ENCODE measurements around the gene THRB.

DNA sequence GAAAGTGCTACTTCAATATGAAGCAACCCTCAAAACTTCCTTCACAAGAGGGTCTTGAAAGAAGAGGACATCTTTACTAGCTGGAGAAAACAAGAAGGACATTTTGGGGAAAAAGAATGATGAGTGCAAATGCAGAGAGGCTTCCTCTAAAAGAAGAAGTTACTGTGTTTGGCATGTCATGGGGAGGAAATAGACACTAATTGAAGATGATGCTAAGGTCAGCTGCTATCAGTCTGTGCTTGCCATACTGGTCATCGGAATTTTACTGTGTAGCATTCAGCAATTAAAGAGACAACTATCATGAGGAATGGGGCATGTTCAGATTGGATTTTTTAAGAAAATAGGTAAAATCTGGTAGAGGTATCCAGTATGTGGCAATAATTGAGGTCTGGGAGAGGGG is 60.0 kb downstream of the THRB start:
- TF ChIP-seq, protein P1, sequence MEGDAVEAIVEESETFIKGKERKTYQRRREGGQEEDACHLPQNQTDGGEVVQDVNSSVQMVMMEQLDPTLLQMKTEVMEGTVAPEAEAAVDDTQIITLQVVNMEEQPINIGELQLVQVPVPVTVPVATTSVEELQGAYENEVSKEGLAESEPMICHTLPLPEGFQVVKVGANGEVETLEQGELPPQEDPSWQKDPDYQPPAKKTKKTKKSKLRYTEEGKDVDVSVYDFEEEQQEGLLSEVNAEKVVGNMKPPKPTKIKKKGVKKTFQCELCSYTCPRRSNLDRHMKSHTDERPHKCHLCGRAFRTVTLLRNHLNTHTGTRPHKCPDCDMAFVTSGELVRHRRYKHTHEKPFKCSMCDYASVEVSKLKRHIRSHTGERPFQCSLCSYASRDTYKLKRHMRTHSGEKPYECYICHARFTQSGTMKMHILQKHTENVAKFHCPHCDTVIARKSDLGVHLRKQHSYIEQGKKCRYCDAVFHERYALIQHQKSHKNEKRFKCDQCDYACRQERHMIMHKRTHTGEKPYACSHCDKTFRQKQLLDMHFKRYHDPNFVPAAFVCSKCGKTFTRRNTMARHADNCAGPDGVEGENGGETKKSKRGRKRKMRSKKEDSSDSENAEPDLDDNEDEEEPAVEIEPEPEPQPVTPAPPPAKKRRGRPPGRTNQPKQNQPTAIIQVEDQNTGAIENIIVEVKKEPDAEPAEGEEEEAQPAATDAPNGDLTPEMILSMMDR (conservative IDR thresholded peaks at IDR 0.05; ENCODE audit: low read length) = no peak
- no peak for TF ChIP-seq EZH2phosphoT487 (IDR thresholded peaks at IDR 0.05; ENCODE audit: borderline replicate concordance)

Data from Loucy (cell line).